HUES64 (cell line): ENCODE data around the gene CD3E.

Experiments used
- H3K27ac ChIP-seq: 2 replicates; pipeline ENCODE4 v1.7.0; 2013; ENCODE audit warnings: low read depth, low read length, inconsistent platforms
- H3K27me3 ChIP-seq: 2 replicates; pipeline ENCODE4 v1.6.1; 2013; ENCODE audit warnings: mild to moderate bottlenecking, low read length; ENCODE audit not compliant: insufficient read depth
- H3K36me3 ChIP-seq: 2 replicates; pipeline ENCODE4 v1.6.1; 2013; ENCODE audit warnings: mild to moderate bottlenecking, low read length; ENCODE audit not compliant: insufficient read depth
- H3K4me1 ChIP-seq: 2 replicates; pipeline ENCODE4 v1.6.1; 2013; ENCODE audit warnings: mild to moderate bottlenecking, low read length, moderate library complexity; ENCODE audit not compliant: insufficient read depth
- H3K4me3 ChIP-seq: 2 replicates; pipeline ENCODE4 v1.5.1; 2013; ENCODE audit warnings: mild to moderate bottlenecking, low read length, moderate library complexity
- H3K9ac ChIP-seq: 2 replicates; pipeline ENCODE4 v1.6.1; 2013; ENCODE audit warnings: mild to moderate bottlenecking, low read depth, low read length
- H3K9me3 ChIP-seq: 2 replicates; pipeline ENCODE4 v1.6.1; 2013; ENCODE audit warnings: low read depth, low read length; ENCODE audit not compliant: insufficient read depth
- WGBS: fragments of 150-250, 120-280 bp; methylation state at CpG from one replicate; pipeline ENCODE4 v1.1.7; 2013; ENCODE audit warnings: missing lambda C conversion rate; 5-methylcytosine and 5-hydroxymethylcytosine counted together

The CD3E gene

GRCh38 chr11:118343981-118344515 lies 39.5 kb downstream of the CD3E start, which contains the start of gene CD3G:
CD3G (plus strand) TSS chr11:118344344; CDS start chr11:118344424, 80 bp downstream.
- H3K9me3 ChIP-seq, result no peaks in the 10 kb centered on the region
- no peak within 1 kb of the TSS for H3K9ac ChIP-seq
- H3K4me1 ChIP-seq, result 0 out of 2 replicates have a peak, but pooled peaks cover 3% of the 10 kb centered on the region
- H3K27ac ChIP-seq, result no peak within 1 kb of the TSS
- H3K4me3 ChIP-seq, result no peak within 1 kb of the TSS
- 85% methylated on average over 6 of the region's 6 CpGs for WGBS
- H3K36me3 ChIP-seq, result no peaks in the 10 kb centered on the region
- H3K27me3 ChIP-seq, result peaks cover 19% of the 10 kb centered on the region

- Histone ChIP-seq H3K9ac (no peak overlapping the region), H3K4me1 (no peaks in the 10 kb centered on the region), H3K4me3 (no peak overlapping the region), H3K36me3 (no peaks in the 10 kb centered on the region), H3K27me3 (peaks cover 28% of the 10 kb centered on the region), H3K27ac (no peak overlapping the region), H3K9me3 (no peaks in the 10 kb centered on the region)
- 93% methylated on average over 6 of the region's 6 CpGs for whole genome bisulfite sequencing
These were observed 44.9 kb downstream of the CD3E start for GRCh38 chr11:118349475-118349874.

- Histone ChIP-seq H3K36me3 (no peaks in the 10 kb centered on the region), H3K4me1 (no peaks in the 10 kb centered on the region), H3K27me3 (peaks cover 31% of the 10 kb centered on the region), H3K27ac (no peak overlapping the region), H3K9me3 (no peaks in the 10 kb centered on the region), H3K4me3 (no peak overlapping the region), H3K9ac (no peak overlapping the region)
- whole genome bisulfite sequencing, result 29% methylated on average over 4 of the region's 6 CpGs
These were observed 48.7 kb downstream of the CD3E start for GRCh38 chr11:118353084-118353710.

GRCh38 chr11:118358071-118358470 lies 53.5 kb downstream of the CD3E start:
- H3K27ac ChIP-seq, result no peak overlapping the region
- H3K27me3 ChIP-seq, result peaks cover 19% of the 10 kb centered on the region; the same call in 1 of the 2 replicates
- H3K4me3 ChIP-seq, result no peak overlapping the region
- no peak overlapping the region for H3K9ac ChIP-seq
- H3K36me3 ChIP-seq, result no peaks in the 10 kb centered on the region
- WGBS, result 67% methylated on average over 2 of the region's 3 CpGs
- 0 out of 2 replicates have a peak, but pooled peaks cover 4% of the 10 kb centered on the region for H3K9me3 ChIP-seq
- peaks cover 7% of the 10 kb centered on the region; the same call in 1 of the 2 replicates for H3K4me1 ChIP-seq

GRCh38 chr11:118359295-118359958 lies 54.9 kb downstream of the CD3E start, which contains the start of gene UBE4A:
UBE4A (plus strand) TSS chr11:118359600; CDS start chr11:118365081, 5,481 bp downstream.
- 10% methylated on average over 33 of the region's 33 CpGs for WGBS
- Histone ChIP-seq H3K9me3 (0 out of 2 replicates have a peak, but pooled peaks cover 4% of the 10 kb centered on the region), H3K4me3 (peak within 1 kb of the TSS; percentile 94), H3K4me1 (peaks cover 7% of the 10 kb centered on the region; the same call in 1 of the 2 replicates), H3K27ac (0 out of 2 replicates have a peak within 1 kb of the TSS, but pooled peaks have one; percentile 26), H3K9ac (peak within 1 kb of the TSS; percentile 77), H3K27me3 (peaks cover 19% of the 10 kb centered on the region; the same call in 1 of the 2 replicates), H3K36me3 (no peaks in the 10 kb centered on the region)

- H3K9me3 ChIP-seq, result no peaks in the 10 kb centered on the region
- peaks cover 46% of the 10 kb centered on the region for H3K36me3 ChIP-seq
These were observed 60.6 kb downstream of the CD3E start for GRCh38 chr11:118364956-118365615.

More at GRCh38 chr11:118364956-118365615, 60.6 kb downstream of the CD3E start:
- Histone ChIP-seq H3K4me3 (no peak overlapping the region), H3K27ac (no peak overlapping the region), H3K27me3 (no peaks in the 10 kb centered on the region), H3K4me1 (peaks cover 6% of the 10 kb centered on the region; the same call in 1 of the 2 replicates), H3K9ac (no peak overlapping the region)
- WGBS, result 97% methylated on average over 1 of the region's 3 CpGs
